Type B pancreatic cell (in vitro differentiated cells): ENCODE data around the gene TNP1. TPM values are rescaled to one million over a fixed set of nuclear protein-coding genes. Genes with fewer than 3 reads are reported as not detected.

Experiments
- DNase-seq: peaks from one replicate; pipeline ENCODE4 v3.0.0; 2021; ENCODE audit warnings: mixed read lengths; ENCODE audit not compliant: unreplicated experiment; ENCODE audit errors: extremely low spot score
- H3K27ac Mint-ChIP-seq: 2 replicates; pipeline ENCODE4 v1.8.0; 2021; ENCODE audit warnings: mild to moderate bottlenecking, mixed read lengths
- H3K27me3 Mint-ChIP-seq: 2 replicates; pipeline ENCODE4 v1.8.0; 2021; ENCODE audit warnings: mixed read lengths
- H3K36me3 Mint-ChIP-seq: 2 replicates; pipeline ENCODE4 v1.8.0; 2021; ENCODE audit warnings: mixed read lengths
- H3K4me1 Mint-ChIP-seq: one replicate; pipeline ENCODE4 v1.8.0; 2021; ENCODE audit warnings: mixed read lengths; ENCODE audit not compliant: unreplicated experiment
- H3K4me3 Mint-ChIP-seq: 2 replicates; pipeline ENCODE4 v1.8.0; 2021; ENCODE audit warnings: mild to moderate bottlenecking, mixed read lengths
- H3K9me3 Mint-ChIP-seq: 2 replicates; pipeline ENCODE4 v1.8.0; 2021; ENCODE audit warnings: mixed read lengths
- CTCF ChIP-seq: fragments of 200-600 bp; sonication (generic); conservative IDR thresholded peaks from 2 replicates; pipeline ENCODE4 v1.5.0; 2021; ENCODE audit warnings: antibody characterized with exemption, mild to moderate bottlenecking
- total RNA-seq: library from RNA; stranded (reverse); gene quantifications from 2 replicates; pipeline ENCODE4 v1.2.1, GENCODE V29; 2021; ENCODE audit warnings: low replicate concordance

TNP1 gene
- total RNA-seq, 1 donor from 2014 or later: not detected

GRCh38 chr2:216888887-216889622 is 29.2 kb upstream of the TNP1 start:
- H3K4me1 Mint-ChIP-seq: no peaks in the 10 kb centered on the region
- DNase-seq: no peak
- no peaks in the 10 kb centered on the region for H3K36me3 Mint-ChIP-seq
- H3K27me3 Mint-ChIP-seq: no peaks in the 10 kb centered on the region
- H3K27ac Mint-ChIP-seq: no peak overlapping the region
- H3K4me3 Mint-ChIP-seq: no peak overlapping the region
- TF ChIP-seq CTCF: no peak
- H3K9me3 Mint-ChIP-seq: peaks cover 9% of the 10 kb centered on the region

GRCh38 chr2:216888081-216888480 is 28.2 kb upstream of the TNP1 start:
- Mint-ChIP-seq H3K27me3 (no peaks in the 10 kb centered on the region), H3K4me1 (no peaks in the 10 kb centered on the region), H3K36me3 (no peaks in the 10 kb centered on the region), H3K9me3 (peaks cover 9% of the 10 kb centered on the region), H3K27ac (no peak overlapping the region), H3K4me3 (no peak overlapping the region)
- no peak for DNase-seq
- TF ChIP-seq CTCF: no peak

- TF ChIP-seq CTCF: no peak
- DNase-seq: no peak
- Mint-ChIP-seq H3K9me3 (peaks cover 9% of the 10 kb centered on the region), H3K4me3 (no peak overlapping the region), H3K27ac (no peak overlapping the region), H3K27me3 (no peaks in the 10 kb centered on the region), H3K4me1 (no peaks in the 10 kb centered on the region), H3K36me3 (no peaks in the 10 kb centered on the region)
These were observed 27.3 kb upstream of the TNP1 start for GRCh38 chr2:216887138-216887537.

GRCh38 chr2:216885117-216885553 is 25.3 kb upstream of the TNP1 start:
- peaks cover under 1% of the 10 kb centered on the region for H3K4me1 Mint-ChIP-seq
- H3K9me3 Mint-ChIP-seq: peaks cover 5% of the 10 kb centered on the region
- H3K27me3 Mint-ChIP-seq: no peaks in the 10 kb centered on the region
- no peak overlapping the region for H3K27ac Mint-ChIP-seq
- no peak for TF ChIP-seq CTCF
- no peaks in the 10 kb centered on the region for H3K36me3 Mint-ChIP-seq
- DNase-seq: no peak
- H3K4me3 Mint-ChIP-seq: no peak overlapping the region

- TF ChIP-seq CTCF: no peak
- no peaks in the 10 kb centered on the region for H3K36me3 Mint-ChIP-seq
- no peak overlapping the region for H3K27ac Mint-ChIP-seq
- peaks cover 5% of the 10 kb centered on the region for H3K4me1 Mint-ChIP-seq
- H3K4me3 Mint-ChIP-seq: no peak overlapping the region
- peaks cover 3% of the 10 kb centered on the region for H3K27me3 Mint-ChIP-seq
- H3K9me3 Mint-ChIP-seq: peaks cover 5% of the 10 kb centered on the region
- DNase-seq: no peak
These were observed 24.5 kb upstream of the TNP1 start for GRCh38 chr2:216884347-216884746.

GRCh38 chr2:216882876-216883275 is 23.0 kb upstream of the TNP1 start:
- peaks cover 3% of the 10 kb centered on the region for H3K27me3 Mint-ChIP-seq
- H3K27ac Mint-ChIP-seq: no peak overlapping the region
- H3K36me3 Mint-ChIP-seq: no peaks in the 10 kb centered on the region
- DNase-seq: no peak
- no peak for TF ChIP-seq CTCF
- peaks cover 9% of the 10 kb centered on the region for H3K9me3 Mint-ChIP-seq
- H3K4me1 Mint-ChIP-seq: peaks cover 5% of the 10 kb centered on the region
- no peak overlapping the region for H3K4me3 Mint-ChIP-seq
